Coronary artery (tissue), 2 donors: Measurements from ENCODE around the gene ACAA1.
A peak's percentile ranks its signal among the peaks of the same experiment; 100 is the strongest.
"Not testable (repeated sequence)": the region's sequence is repeated elsewhere in the genome, so short reads cannot be mapped to it uniquely, and the experiment has no call there.

Experiments used
- DNase-seq: peaks from one replicate; pipeline ENCODE4 v3.0.0-alpha.2; 2017; ENCODE audit warnings: low spot score
- H3K27ac ChIP-seq, 2 donors: fragments of 200-600 bp; sonication (generic); one replicate each; pipeline ENCODE4 v1.5.1; 2016 to 2019
- H3K4me3 ChIP-seq: fragments of 200-600 bp; sonication (generic); 2 replicates; pipeline ENCODE4 v1.5.1; 2016; ENCODE audit warnings: mild to moderate bottlenecking, moderate library complexity
- TF ChIP-seq, protein P1 (sequence below): fragments of 200-600 bp; sonication (generic); IDR thresholded peaks from one replicate; pipeline ENCODE4 v1.5.1; 2019; ENCODE audit warnings: antibody characterized with exemption

The ACAA1 gene

DNA sequence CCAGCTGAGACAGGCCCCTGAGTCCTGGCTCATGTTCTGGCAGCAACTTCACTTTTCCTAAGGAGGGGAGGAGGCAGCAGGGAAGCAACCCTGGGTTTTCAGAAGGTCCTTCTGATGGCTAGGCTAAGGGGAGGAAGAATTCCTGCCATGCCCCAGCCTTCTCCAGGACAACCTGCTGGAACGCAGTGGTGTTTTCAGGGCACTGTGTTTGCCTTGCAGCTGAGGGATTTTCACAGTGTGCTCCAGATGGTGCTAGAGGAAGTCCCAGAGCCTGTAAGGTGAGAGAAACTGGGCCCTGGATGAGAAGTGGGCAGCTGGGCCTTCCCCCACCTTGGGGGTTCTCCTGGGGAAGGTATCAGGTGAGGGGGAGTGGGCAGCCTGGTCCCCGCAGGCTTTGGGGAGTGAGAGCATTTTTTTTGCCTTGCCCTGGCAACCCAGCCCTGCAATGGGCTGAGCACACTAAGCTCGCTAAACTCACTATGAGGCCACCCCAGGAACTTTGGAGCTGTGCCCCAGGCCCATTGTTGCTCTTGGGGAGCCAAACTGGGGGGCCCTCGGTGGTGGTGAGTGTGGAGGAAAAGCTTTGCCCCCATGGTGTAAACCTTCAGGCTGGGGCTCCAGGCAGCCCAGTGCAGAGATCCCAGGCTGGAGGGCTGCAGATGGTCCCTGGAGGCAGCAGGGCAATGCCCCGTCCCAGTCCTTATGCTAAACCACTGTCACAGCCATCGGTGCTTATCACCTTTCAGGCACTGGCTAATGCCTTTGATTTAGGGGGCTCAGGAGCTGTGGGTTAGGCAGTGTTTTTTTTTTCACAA is 41.1 kb downstream of the ACAA1 start:
- TF ChIP-seq, protein P1, sequence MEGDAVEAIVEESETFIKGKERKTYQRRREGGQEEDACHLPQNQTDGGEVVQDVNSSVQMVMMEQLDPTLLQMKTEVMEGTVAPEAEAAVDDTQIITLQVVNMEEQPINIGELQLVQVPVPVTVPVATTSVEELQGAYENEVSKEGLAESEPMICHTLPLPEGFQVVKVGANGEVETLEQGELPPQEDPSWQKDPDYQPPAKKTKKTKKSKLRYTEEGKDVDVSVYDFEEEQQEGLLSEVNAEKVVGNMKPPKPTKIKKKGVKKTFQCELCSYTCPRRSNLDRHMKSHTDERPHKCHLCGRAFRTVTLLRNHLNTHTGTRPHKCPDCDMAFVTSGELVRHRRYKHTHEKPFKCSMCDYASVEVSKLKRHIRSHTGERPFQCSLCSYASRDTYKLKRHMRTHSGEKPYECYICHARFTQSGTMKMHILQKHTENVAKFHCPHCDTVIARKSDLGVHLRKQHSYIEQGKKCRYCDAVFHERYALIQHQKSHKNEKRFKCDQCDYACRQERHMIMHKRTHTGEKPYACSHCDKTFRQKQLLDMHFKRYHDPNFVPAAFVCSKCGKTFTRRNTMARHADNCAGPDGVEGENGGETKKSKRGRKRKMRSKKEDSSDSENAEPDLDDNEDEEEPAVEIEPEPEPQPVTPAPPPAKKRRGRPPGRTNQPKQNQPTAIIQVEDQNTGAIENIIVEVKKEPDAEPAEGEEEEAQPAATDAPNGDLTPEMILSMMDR = no peak
- no peak overlapping the region for H3K4me3 ChIP-seq
- no peak overlapping the region for H3K27ac ChIP-seq
- DNase-seq = peak; percentile 60

DNA sequence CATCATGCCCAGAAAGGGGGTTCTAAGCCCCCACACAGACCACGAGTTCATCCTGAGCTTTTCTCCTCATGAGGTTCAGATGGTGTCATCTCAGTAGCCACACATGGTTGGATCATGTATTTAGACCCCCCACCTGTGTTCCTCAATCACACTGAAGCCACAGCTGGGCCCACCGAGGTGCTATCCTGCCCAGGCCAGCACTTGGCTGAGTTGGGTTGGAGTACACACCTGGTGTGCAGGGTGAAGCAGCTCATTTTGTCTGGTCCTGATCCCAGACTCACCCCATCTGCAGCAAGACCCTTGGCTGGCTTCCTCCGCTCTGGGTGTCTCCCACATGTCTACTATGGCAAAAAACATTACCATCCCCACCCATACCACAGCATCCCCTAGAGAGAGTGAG is 41.9 kb downstream of the ACAA1 start:
- Histone ChIP-seq H3K27ac (no peak overlapping the region), H3K4me3 (no peak overlapping the region)
- TF ChIP-seq, protein P1 = no peak
- no peak for DNase-seq

DNA sequence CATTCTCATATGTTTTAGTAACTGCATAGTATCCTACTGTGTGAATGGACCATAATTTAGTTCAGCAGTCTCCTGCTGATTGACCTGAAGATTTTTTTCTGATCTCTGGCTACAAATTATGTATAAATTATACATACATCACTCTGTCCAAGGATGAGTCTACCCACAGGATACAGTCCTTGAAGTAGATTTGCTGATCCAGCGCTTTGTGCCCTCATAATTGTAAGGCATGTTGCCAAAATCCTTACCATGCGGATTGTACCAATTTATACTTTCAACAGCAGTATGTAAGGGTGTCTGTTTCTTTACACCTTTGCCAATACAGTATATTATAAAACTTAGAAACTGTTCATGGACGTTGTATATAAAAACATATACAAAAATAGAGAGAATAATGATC is 46.5 kb downstream of the ACAA1 start:
- TF ChIP-seq, protein P1 = no peak
- no peak for DNase-seq
- Histone ChIP-seq H3K27ac (no peak overlapping the region), H3K4me3 (no peak overlapping the region)

DNA sequence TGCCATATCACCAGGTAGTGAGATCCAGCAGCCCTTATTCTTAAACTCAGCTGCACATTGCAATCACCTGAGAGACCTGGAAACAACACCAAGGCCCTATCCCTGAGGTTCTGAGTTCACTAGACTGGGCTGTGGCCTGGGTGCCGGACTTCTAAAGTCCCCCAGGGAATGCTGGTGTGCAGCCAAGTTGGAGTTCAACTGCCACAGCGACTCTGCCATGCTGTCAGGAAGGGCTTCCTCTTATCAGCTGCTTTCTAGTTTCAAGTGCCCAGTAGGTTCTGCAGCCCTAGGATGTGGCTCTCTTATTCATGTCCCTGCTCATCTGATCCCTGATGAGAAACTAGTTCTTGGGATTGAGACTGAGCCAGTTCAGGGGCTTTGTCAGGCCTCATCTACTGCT is 47.8 kb downstream of the ACAA1 start:
- Histone ChIP-seq H3K27ac (no peak overlapping the region), H3K4me3 (no peak overlapping the region)
- DNase-seq = no peak
- TF ChIP-seq, protein P1 = no peak

DNA sequence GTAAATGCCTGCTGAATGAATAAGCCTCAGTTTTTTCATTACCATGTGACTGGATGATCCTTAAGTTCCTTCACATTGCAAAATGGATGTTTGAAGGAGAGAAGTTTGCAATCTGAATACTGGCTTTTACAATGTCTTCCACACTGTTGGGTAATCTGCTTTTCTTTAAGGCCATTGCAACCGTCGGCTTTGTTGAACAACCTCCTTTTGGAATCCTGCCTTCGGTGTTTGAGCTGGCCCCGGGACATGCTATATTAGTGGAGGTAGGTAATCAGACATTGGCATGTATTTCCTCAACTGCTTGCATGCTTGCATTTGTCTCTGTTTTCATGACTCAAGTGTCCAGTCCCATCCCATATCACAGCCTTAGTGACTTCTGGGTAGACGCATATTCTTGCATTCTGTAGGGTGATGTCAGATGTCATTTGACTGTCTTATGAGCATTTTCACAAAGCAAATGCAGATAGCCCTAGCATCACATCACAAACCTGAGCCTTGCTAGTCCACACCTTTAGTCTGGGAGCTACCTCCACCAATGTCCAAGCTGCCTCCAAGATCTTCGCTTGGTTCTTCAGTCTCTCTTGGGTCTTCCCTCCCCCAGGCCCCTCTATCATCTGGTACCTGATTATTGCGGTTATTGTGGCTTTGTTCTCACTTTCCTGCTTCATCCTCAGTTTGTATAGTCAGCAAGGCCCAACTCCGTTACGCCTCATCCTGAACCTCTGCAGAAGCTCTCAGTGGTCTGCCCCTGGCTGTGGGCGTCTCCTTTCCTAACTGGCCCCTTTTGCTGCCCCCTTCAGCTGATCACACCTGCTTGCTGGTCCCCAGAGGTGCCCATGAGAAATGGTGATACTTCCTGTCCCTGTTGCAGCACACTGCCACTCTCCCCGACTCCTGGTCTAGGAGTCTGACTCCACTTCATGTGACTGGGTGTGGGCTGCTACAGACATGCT is 48.5 kb downstream of the ACAA1 start:
- H3K27ac ChIP-seq = no peak overlapping the region
- TF ChIP-seq, protein P1 = no peak
- no peak for DNase-seq
- no peak overlapping the region for H3K4me3 ChIP-seq

DNA sequence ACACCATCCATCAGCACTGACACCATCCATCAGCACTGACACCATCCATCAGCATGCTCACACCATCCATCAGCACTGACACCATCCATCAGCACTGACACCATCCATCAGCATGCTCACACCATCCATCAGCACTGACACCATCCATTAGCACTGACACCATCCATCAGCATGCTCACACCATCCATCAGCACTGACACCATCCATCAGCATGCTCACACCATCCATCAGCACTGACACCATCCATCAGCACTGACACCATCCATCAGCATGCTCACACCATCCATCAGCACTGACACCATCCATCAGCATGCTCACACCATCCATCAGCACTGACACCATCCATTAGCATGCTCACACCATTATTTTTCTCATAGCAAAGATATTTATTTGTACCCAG is 49.6 kb downstream of the ACAA1 start:
- H3K4me3 ChIP-seq, H3K27ac ChIP-seq, DNase-seq: not testable (repeated sequence)

DNA sequence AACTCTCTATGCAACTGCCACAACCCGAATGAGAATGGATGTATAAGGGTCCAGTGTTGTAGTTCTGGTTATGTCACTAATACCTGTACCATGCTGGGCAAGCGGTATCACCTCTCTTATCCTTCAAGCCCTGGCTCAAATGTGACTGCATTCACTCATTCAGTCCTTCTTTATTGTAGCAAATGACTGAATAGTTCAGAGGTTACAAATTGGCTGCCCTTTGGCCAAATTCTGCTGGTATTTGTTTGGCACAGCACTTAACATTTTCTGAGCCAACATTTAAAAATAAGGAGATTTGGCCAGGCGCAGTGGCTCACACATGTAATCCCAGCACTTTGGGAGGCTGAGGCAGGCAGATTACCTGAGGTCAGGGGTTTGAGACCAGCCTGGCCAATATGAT is 50.4 kb downstream of the ACAA1 start:
- Histone ChIP-seq H3K4me3 (no peak overlapping the region), H3K27ac (no peak overlapping the region)
- no peak for DNase-seq
- TF ChIP-seq, protein P1 = no peak
